GM18867 (cell line): ENCODE measurements around the gene ADGRG6.
"Not testable (repeated sequence)": the region's sequence is repeated elsewhere in the genome, so short reads cannot be mapped to it uniquely, and the experiment has no call there.

Source experiments
- ATAC-seq: cut with Tn5 transposase; IDR thresholded peaks from one replicate; pipeline ENCODE4 v1.9.1; 2021; ENCODE audit warnings: mild to moderate bottlenecking, moderate library complexity; ENCODE audit not compliant: unreplicated experiment

The ADGRG6 gene

DNA sequence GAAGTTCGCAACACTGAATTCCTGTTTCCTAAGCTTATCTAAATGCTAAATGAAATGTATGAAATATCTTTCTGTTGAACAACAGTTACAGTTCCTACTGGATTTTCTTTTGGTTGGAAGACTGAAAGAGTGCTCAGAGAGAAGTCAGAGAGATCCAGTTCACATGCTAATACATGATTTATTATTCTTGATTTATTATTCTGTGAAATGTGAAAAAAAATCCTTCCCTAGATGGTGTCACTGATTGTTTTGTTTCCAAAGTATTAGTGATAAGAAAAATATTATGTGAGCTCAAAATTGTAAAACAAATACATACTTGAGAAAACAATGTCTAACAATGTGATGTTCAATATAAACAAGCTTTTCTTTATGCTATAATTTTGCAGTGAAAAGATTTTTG lies 42.1 kb downstream of the ADGRG6 start:
- ATAC-seq: no peak

DNA sequence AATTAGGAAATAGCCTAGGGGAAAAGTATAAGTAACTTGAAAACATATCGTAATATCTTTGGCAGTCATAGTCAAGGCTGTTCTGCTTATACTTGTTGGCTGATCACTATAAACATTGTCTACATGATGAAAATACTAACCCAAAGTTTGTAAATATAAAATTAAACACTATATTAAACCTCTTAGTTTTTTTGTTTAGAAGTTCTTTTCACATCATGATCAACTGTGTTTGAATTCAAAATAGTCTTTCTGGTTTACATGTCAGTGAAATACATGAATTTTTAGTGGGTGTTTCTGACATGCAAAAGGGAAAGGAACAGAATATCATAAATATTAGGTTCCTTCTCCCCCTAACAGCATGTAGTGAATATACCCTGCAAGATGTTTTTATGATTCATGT lies 43.5 kb downstream of the ADGRG6 start:
- no peak for ATAC-seq

DNA sequence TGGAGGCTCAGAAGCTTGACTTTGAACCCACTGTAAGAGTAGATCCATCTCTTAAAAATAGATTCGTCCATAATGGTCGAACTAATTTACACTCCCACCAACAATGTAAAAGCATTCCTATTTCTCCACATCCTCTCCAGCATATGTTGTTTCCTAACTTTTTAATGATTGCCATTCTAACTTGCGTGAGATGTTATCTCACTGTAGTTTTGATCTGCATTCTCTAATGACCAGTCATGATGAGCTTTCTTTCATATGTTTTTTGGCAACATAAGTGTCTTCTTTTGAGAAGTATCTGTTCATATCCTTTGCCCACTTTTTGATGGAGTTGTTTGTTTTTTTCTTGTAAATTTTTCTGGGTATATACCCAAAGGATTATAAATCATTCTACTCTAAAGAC lies 44.4 kb downstream of the ADGRG6 start:
- ATAC-seq: not testable (repeated sequence)

DNA sequence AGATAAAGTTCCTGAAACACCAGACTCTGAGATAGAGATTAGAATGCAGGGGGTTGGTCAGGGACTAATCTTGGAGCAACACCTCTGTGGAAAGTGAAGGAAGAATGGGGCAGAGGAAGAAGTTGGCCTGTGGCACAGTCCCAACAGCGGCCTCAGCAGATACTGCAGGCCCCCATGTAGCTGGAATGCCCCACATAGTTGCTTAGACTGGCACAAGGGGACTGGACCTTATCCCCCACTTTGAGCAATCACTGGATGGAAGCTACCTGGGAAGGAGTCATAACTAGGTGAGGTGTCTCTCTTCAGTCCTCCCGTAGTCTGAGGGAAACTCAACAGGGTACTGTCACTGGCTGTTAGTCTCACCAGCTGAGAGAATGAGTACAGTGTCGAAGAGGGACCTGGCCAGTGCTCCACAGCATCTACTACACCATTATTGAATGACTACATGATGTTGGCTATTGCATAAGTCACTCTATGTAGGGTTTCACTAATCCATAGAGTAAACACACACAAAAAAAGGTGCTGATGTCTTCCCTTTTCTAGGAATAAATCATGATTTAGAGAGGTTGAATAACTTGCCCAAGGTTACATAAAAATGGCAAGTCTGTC lies 47.5 kb downstream of the ADGRG6 start:
- ATAC-seq: no peak

DNA sequence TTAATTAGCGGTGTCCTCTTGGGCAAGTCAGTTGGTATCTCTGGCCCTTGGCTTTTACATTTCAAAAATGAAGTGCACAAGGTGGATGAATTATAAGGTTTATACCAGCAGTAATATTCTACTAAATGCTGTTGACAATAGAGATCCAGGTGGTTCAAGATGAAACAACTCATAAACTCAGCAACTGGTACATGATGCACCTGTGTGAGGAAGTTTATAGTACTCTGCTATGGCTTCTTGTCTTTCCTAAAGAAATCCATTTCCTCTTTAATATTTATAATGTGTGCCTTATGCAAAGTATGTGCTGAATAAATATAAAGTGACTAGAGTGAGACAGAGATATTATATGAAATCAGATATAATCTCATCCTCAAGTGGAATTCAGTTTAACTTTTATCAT lies 48.5 kb downstream of the ADGRG6 start:
- ATAC-seq: no peak

DNA sequence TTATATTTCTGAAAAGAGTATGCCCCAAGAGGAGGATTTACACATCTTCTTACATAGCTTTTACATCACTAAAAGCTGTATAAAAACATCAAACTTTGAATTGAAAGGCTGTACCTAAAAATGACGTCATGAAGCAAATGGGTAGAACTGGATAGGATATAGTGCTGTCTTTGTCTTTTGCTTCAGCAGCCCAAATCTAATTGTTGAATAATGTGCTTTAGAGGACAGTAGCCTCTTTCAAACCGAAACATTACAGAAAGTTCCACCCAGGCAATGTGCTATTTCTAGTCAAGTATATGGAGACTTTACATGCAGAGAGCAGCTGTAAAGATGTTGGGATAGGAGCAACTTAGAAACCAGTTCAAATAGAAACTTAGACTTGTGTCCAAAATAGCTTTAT lies 51.9 kb downstream of the ADGRG6 start:
- no peak for ATAC-seq

DNA sequence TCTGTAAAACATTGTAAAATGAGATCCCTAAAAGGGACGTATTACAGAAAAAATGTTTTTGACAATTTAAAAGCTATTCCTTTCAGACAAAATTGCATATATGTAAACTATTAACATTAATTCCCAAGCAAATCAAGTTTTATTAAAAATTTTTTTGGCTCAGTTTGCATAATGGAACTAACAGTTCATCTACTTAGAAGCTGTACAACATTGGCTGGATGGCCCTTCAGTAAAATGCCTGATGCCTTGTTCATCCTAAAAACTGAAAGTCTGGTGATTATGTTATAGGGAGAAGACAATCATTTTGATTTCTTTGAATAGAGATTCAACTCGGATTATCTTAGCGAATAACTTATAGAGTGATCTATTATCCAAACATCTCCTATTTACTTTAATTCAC lies 52.8 kb downstream of the ADGRG6 start:
- no peak for ATAC-seq

DNA sequence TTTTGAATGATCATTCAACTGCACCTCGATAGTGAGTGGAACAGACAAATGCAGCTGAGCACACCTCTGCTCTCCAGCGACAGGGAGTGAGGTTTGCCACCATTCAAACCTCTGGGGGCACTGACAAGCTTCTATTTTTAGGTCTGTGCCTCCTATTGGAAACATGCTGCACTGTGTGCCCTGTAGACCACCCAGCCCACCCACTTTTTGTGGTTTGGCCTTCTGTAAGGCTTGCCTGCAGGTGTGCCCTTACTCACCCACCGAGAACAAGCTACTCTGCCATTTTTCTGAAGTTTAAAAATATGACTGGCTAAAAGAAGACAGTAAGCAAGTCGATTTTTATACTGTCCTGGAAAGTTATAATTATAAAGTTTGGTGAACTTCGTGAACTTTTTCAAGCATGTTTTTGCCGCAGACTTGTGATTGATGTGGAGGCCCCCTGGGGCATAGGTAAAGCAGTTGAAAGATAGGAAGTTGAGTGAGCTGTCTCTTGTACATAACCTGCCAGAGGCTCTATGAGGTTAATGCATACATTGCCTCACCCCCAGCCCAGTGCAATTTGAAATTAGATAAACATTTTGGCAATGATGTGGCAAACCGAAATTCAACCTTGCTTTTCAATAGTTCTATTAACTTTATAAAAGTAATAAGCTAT lies 53.8 kb downstream of the ADGRG6 start:
- ATAC-seq: no peak

DNA sequence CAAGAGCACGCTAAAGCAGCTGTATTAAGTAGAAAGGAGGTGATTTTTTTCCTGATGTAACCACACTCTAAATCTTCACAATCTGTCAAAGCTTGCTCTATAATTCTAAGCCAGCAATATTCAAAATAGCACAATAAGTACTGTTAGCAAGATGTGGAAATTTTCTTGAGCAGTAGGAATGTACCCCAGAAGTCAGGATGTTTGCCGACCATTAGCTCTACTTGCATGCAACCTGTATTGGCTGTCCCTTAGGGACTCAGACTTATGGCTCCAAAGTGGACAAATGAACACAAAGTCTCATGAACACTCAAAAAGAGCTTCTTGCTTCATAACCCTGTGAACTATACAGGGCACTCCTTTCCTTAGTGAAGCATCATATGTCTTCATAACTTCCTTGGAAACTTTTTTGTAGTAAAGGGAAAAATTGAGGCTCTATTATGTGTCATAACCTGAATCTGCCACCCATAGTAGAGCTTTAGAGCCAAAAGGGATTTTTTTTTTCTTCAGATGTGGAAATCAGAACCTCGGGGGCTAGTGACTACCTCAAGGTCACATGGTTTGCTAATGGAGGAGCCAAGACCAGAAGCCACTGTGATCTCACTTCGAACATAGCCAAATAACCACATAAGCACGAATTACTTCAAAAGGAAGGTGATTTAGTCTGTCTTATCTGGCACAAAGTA lies 54.5 kb downstream of the ADGRG6 start:
- ATAC-seq: no peak

DNA sequence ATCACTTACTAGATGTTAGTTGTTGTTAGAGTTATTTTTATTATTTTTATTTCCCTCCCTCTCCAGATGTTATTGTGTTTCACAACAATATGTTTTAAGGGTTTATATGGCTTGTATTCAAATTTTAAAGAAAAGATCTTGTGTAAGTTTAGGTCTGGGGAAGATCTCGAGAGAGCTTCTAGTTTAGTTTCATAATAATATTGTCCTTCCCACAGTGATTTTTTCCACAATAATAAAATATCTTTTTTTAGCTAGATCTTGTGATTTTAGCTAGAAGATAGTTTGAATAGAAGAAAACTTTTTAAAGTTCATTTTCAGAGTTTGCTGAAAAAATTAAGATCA lies 55.0 kb downstream of the ADGRG6 start:
- ATAC-seq: no peak

DNA sequence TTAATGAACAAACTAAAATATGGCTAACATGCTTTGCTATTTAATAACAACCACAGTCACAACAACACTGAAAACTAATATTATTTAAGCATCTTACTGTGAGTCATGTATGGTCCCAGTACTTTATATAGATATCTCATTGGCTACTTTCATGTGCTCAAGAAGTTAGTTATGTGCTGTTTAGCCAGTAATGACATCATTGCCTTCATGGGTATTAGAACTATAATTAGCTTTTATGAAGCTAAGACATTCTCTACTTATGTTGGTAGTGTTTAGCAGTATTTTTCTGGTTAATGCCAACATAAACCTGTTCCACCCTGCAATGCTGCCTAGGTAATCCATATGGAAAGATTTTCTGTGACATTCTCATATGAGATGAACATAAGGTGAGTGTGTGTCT lies 56.1 kb downstream of the ADGRG6 start:
- ATAC-seq: no peak

DNA sequence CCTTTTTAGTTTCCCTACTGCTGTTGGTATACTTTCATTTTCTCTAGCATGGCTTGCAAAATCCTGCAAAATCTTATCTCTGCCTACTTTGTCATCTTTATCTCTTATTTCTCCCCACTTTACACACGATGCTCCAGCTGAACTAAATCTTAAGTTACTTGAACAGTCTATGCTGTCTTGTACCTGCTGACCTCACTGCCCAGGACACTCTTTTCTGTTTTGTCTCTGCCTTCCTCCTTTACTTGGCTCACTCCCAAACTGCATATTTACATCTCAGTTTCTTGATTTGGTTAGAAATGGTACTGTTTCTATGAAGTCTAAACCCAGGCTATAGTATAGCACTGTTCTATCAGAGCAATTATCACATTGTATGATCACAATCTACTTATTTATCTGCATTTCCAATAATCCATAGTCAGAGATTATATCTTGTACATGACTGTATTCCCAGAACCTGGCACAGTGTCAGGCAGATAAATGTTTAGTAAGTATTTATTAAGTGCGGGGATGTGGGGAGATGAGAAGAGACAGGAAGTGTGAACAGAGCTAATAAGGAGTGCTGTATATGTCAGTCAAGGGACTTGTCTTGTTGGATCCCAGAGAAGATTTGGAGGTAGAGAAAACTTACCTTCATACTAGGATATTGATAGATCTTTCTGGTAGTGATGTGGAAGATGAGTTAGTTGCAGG lies 57.6 kb downstream of the ADGRG6 start:
- no peak for ATAC-seq

DNA sequence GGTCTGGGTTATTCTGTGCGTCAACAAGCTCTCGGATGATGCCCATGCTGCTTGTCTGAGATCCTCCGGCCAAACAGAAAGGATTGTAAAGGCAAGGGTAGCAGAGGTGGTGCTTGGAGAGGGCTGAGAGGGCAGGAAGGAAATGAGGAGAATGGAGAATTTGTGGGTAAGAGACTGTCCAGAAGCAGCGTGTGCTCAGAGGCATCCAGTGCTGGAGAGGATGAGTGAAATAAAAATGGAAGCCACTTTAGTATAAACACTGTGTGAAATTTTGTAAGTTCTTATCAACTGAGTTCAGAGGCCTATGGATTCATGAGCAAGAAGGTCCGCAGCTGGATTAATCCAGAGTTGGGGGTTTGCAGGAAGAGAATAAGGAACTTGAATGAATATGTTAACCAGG lies 59.5 kb downstream of the ADGRG6 start:
- no peak for ATAC-seq

DNA sequence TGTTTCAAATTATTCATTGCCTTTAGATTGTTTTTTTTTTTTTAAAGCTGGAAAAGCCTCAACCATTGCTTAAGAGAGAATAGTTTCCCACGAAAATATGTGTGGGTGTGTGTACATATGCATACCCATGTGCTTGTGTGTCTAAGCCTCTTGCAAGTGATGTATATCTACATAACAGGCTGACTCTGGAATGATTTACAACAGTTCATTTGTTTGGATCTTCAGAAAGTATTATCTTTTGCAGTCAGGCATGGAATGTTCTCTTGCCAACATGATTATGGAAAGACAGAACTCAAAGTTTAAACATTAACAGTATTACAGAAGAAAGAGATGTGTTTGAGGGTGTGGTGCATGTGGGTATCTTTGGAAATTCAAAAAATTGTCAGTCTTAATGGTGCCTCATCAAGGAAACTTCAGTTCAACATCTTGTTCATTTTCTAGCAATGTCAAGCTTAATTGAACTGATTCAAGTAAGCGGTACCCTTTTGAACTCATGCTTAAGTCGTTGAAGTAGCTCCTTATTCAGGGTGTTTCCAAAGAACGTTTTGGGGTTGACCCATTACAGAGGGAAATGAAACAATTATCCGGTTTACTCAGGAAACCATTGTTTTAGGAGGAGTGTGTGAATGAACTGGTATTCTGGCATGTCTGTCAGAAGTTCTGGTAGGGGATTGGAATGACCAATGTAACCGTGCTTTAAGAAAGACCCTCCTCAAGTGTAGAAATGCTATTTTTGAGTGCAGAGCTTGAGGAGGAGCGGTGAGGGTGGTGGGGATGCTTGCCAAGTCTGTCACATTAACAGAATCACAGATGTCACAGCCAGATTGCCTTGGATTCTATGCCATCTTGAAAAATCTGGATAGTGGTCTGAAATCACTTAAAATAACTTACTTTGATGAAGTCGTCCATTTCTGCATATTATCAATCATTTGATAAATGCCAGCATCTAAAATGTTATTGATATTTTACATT lies 60.3 kb downstream of the ADGRG6 start:
- no peak for ATAC-seq

DNA sequence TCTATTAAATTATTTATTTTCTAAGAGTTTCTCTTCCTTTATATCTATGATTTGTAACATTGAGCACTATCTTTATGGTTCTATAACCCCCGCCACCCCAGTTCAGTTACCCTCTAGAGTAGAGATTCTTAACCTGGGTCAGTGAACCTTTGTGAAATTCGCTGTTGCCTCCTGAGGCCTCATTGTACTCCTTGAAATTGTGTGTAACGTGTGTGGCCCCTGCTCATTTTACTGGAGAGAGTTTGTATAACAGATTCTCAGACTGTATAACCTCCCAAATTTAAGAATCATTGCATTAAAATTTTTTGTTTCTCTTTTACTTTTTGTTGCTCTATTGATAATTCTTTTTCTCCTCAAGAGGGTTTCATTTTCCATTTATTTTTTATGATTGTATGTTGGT lies 65.3 kb downstream of the ADGRG6 start:
- ATAC-seq: no peak

DNA sequence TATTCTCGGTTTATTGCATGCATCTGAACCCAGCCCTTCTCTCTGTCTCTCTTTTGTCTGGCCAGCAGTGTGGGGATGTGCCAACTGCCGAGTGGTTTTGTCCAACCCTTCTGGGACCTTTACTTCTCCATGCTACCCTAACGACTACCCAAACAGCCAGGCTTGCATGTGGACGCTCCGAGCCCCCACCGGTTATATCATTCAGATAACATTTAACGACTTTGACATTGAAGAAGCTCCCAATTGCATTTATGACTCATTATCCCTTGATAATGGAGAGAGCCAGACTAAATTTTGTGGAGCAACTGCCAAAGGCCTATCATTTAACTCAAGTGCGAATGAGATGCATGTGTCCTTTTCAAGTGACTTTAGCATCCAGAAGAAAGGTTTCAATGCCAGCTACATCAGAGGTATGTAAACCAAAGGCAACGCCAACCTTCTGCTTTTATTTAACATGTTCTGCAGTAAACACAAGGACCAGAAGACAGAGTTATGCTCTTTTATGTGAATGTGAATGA lies 65.8 kb downstream of the ADGRG6 start:
- no peak for ATAC-seq

DNA sequence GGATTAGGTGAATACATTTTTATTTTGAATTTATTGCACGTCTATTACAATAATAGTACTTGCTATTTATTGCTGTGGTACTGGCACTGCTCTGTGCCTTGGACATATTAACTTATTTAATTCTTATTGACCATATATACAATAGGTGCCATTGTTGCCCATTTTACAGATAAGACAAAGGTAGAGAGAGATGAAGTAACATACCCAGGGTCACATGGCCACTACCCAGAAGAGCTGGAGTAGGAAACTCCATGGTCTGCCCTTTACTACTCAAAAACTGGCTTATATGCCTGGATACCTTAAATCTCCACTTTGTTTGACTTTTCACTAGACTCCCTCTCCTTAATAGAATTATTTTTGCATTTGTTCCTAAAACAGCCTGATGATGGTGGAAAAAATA lies 67.5 kb downstream of the ADGRG6 start:
- no peak for ATAC-seq

DNA sequence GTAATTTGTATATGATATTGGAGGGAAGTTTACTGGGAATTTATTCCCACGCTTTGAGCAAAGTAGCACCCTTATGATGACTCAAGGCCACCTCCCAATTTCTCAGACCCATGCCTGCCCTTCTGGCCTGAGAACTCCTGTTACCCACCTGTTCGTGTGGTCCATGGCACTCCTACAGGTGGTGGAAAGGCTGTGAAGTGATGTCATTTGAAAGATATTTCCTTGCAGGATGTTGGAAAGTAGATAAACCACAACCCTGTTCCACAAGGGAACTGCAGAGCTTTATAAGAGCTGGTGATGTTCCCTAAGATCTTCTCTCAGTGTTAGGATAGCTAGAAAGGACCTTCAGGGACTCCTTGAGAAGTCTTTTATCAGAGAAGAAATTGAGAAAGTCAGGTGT lies 70.5 kb downstream of the ADGRG6 start:
- ATAC-seq: no peak

DNA sequence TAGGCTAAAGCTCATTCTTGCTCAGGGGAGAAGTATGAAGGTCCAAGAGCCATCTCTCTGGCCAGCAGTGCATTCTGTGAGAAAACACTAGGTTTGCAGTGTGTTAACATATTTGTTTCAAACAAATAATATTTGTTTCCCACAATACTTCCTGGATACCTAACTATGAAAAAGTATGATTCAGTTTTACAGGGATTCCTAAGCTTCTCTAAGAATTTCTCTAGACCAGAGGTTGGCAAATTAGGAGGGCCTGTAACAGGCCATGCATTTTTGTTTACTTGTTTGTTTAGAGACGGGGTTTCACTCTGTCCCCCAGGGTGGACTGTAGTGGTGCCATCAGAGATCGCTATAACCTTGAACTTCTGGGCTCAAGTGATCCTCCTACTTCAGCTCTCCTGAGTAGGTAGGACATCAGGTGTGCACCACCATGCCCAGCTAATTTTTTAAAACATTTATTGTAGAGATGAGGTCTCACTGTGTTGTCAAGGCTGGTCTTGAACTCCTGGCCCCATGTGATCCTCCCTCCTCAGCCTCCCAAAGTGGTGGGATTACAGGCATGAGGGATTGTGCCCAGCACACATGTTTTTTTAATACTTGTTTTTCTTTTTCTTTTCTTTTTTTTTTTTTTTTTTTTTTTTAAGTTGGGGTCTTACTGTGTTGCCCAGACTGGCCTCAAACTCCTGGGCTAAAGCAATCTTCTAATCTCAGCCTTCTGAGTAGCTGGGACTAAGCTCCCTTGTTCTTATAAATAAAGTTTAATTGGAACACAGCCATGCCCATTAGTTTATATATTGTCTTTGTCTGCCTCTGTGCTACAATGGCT lies 71.7 kb downstream of the ADGRG6 start:
- no peak for ATAC-seq
